Right atrium auricular region (tissue), 2 donors: ENCODE results near the gene MAGI2. TPM values are rescaled to one million over a fixed set of nuclear protein-coding genes. Genes with fewer than 3 reads are reported as not detected.

Experiments
- DNase-seq: peaks from one replicate; pipeline ENCODE4 v3.0.0-alpha.2; 2019; ENCODE audit warnings: low spot score
- H3K27ac ChIP-seq, 2 donors: fragments of 200-600 bp; sonication (generic); 1 replicate in 1 of 2; 2 replicates in 1 of 2; pipeline ENCODE4 v1.5.1; 2016 to 2019
- H3K27me3 ChIP-seq, 2 donors: fragments of 200-600 bp; sonication (generic); one replicate each; pipeline versions ENCODE4 v1.5.1 to v1.6.0; 2017 to 2019
- H3K36me3 ChIP-seq: fragments of 200-600 bp; sonication (generic); one replicate; pipeline ENCODE4 v1.5.1; 2016
- H3K4me1 ChIP-seq, 2 donors: fragments of 200-600 bp; sonication (generic); one replicate each; pipeline versions ENCODE4 v1.5.1 to v1.6.0; 2017 to 2019
- H3K4me3 ChIP-seq, 2 donors: fragments of 200-600 bp; sonication (generic); 1 replicate in 1 of 2; 2 replicates in 1 of 2; pipeline ENCODE4 v1.5.1; 2017 to 2019; ENCODE audit warnings: mild to moderate bottlenecking in 1 of 2, moderate library complexity in 1 of 2
- H3K9me3 ChIP-seq, 2 donors: fragments of 200-600 bp; sonication (generic); one replicate each; pipeline ENCODE4 v1.5.1; 2019
- total RNA-seq, 2 donors: library from RNA; depleted of rRNA; stranded (reverse); fragments of >200 nt; gene quantifications; one replicate each; pipeline ENCODE4 v1.1.0, GENCODE V29; 2016
- TF ChIP-seq, protein P1 (sequence below), 2 donors: fragments of 200-600 bp; sonication (generic); IDR thresholded peaks; one replicate each; pipeline ENCODE4 v1.5.1; 2019; ENCODE audit warnings: antibody characterized with exemption in 2 of 2

Gene MAGI2
- total RNA-seq, 2 donors from 2014 or later = 5.9 to 6.0 TPM

DNA sequence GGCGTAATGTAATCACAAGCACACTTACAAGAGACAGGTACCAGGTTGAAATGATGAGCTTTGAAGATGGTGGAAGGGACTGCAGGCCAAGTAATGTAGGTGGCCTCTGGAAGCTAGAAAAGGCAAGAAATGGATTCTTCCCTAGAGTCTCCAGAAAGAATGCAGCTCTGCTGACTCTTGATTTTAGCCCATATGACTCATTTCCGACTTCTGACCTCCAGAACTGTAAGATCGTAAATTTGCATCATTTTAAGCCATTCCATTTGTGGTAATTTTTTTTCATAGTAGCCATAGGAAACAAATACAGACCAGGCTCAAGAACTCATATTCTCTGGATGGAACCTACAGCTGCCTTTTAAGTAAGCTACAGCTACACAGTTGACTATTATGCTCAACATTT, 315.5 kb downstream of the MAGI2 start:
- Histone ChIP-seq H3K9me3 (no peaks in the 10 kb centered on the region), H3K4me1 (no peaks in the 10 kb centered on the region), H3K4me3 (no peak overlapping the region), H3K36me3 (no peaks in the 10 kb centered on the region), H3K27me3 (no peaks in the 10 kb centered on the region), H3K27ac (no peak overlapping the region)
- DNase-seq = no peak
- TF ChIP-seq, protein P1, sequence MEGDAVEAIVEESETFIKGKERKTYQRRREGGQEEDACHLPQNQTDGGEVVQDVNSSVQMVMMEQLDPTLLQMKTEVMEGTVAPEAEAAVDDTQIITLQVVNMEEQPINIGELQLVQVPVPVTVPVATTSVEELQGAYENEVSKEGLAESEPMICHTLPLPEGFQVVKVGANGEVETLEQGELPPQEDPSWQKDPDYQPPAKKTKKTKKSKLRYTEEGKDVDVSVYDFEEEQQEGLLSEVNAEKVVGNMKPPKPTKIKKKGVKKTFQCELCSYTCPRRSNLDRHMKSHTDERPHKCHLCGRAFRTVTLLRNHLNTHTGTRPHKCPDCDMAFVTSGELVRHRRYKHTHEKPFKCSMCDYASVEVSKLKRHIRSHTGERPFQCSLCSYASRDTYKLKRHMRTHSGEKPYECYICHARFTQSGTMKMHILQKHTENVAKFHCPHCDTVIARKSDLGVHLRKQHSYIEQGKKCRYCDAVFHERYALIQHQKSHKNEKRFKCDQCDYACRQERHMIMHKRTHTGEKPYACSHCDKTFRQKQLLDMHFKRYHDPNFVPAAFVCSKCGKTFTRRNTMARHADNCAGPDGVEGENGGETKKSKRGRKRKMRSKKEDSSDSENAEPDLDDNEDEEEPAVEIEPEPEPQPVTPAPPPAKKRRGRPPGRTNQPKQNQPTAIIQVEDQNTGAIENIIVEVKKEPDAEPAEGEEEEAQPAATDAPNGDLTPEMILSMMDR (IDR thresholded peaks at IDR 0.05) = no peak

DNA sequence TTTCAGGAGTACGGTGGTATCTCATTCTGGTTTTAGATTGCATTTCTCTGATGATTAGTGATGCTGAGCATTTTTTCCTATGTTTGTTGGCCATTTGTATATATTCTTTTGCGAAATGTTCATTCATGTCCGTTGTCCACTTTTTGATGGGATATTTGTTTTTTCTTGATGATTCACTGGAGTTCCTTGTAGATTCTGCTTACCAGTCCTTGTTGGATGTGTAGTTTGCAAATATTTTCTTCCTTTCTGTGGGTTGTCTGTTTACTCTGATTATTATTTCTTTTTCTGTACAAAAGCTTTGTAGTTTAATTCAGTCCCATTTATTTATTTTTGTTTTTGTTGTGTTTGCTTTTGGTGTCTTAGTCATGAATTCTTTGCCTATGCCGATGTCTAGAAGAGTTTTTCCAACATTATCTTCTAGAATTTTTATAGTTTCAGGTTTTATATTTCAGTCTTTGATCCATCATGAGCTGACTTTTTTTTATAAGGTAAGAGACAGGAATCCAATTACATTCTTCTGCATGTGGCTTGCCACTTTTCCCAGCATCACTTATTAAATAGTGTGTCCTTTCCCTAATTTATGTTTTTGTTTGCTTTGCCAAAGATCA, 320.5 kb downstream of the MAGI2 start:
- Histone ChIP-seq H3K4me3 (no peak overlapping the region), H3K36me3 (no peaks in the 10 kb centered on the region), H3K4me1 (no peaks in the 10 kb centered on the region), H3K9me3 (no peaks in the 10 kb centered on the region), H3K27me3 (no peaks in the 10 kb centered on the region), H3K27ac (no peak overlapping the region)
- TF ChIP-seq, protein P1 (IDR thresholded peaks at IDR 0.05) = no peak
- DNase-seq = no peak

GRCh38 chr7:79130715-79131114, 322.8 kb downstream of the MAGI2 start:
- Histone ChIP-seq H3K9me3 (no peaks in the 10 kb centered on the region), H3K4me3 (no peak overlapping the region), H3K27ac (no peak overlapping the region), H3K4me1 (no peaks in the 10 kb centered on the region), H3K27me3 (no peaks in the 10 kb centered on the region), H3K36me3 (no peaks in the 10 kb centered on the region)
- DNase-seq = no peak
- TF ChIP-seq, protein P1 (IDR thresholded peaks at IDR 0.05) = no peak

GRCh38 chr7:79124331-79124730, 329.1 kb downstream of the MAGI2 start:
- Histone ChIP-seq H3K36me3 (no peaks in the 10 kb centered on the region), H3K4me3 (no peak overlapping the region), H3K9me3 (no peaks in the 10 kb centered on the region), H3K4me1 (no peaks in the 10 kb centered on the region), H3K27me3 (no peaks in the 10 kb centered on the region), H3K27ac (no peak overlapping the region)
- TF ChIP-seq, protein P1 (IDR thresholded peaks at IDR 0.05) = no peak
- no peak for DNase-seq

DNA sequence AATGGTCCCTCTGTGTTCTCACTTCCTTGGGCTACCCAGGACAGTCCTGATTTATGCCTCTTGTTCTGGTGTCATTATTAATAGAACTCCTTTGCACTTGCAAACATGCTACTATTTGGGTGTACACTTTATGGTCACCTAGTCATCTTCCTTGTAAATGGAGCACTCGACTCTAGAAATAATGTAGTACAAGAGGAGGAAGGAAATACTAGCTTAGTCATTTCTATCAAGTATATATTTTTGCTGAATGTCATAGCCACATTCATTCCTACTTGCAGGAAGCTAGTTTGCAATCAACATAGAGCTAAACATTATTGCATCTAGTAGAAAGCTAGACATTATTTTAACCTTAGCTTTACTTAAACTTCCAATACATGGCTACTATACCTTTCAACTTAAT, 335.3 kb downstream of the MAGI2 start:
- Histone ChIP-seq H3K4me1 (no peaks in the 10 kb centered on the region), H3K9me3 (no peaks in the 10 kb centered on the region), H3K4me3 (no peak overlapping the region), H3K27me3 (no peaks in the 10 kb centered on the region), H3K27ac (no peak overlapping the region), H3K36me3 (no peaks in the 10 kb centered on the region)
- TF ChIP-seq, protein P1 (IDR thresholded peaks at IDR 0.05) = no peak
- DNase-seq = no peak

- Histone ChIP-seq H3K4me1 (no peaks in the 10 kb centered on the region), H3K4me3 (no peak overlapping the region), H3K36me3 (no peaks in the 10 kb centered on the region), H3K9me3 (no peaks in the 10 kb centered on the region), H3K27ac (no peak overlapping the region), H3K27me3 (no peaks in the 10 kb centered on the region)
- no peak for DNase-seq
- TF ChIP-seq, protein P1 (IDR thresholded peaks at IDR 0.05) = no peak
Observed at GRCh38 chr7:79096361-79096805, 357.1 kb downstream of the MAGI2 start.
